HFF-Myc (cell line): ENCODE measurements around the gene NAV2.

Source experiments
- DNase-seq: peaks from one replicate; pipeline ENCODE4 v3.0.0-alpha.2; 2011; ENCODE audit warnings: low read depth; ENCODE audit errors: extremely low read depth
- H3K4me3 ChIP-seq: replicated peaks from 2 replicates; pipeline ENCODE4 v1.5.1; 2011; ENCODE audit warnings: low read depth, mild to moderate bottlenecking, control low read depth, low read length
- TF ChIP-seq, protein P1 (sequence below): IDR thresholded peaks from 2 replicates; pipeline ENCODE4 v1.5.1; 2012; ENCODE audit warnings: mild to moderate bottlenecking, low read depth, low read length, control low read depth; ENCODE audit errors: missing control alignments

NAV2 gene

DNA sequence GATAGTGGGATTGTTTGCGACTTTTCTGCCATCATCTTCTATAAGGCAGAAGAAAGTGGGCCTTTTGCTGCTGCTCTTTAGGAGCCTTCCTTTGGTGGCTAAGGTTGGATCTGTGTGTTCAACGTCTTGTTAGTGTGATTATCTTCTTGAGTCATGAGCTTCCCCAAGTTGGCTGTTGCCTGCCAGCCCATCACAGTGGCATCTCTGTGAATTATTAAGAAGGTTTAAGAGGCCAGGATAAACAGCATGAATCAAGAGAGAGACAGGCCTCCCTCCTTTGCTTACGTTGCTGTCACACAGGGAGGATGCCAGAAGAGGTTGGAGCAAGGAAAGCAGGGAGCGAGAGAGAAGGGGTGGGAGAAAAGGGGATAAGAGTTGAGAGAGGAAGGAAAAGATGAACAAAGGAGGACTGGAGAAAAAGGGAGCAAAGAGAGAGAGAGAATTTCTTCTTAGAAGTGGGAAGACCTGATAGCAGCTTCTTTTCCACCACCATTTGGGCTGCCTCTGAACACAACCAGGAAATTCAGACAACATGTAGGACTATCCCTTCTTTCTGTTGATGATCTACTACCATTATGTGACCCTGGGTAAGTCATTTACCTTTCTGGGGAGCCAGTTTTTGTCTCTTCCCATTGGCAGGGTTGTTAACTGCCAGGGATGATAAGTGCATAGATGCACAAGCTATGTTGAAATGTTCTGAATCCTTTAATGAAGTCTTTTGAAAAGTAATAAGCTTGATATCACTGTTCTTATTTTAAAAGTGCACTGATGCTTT lies 126.5 kb downstream of the NAV2 start:
- TF ChIP-seq, protein P1, sequence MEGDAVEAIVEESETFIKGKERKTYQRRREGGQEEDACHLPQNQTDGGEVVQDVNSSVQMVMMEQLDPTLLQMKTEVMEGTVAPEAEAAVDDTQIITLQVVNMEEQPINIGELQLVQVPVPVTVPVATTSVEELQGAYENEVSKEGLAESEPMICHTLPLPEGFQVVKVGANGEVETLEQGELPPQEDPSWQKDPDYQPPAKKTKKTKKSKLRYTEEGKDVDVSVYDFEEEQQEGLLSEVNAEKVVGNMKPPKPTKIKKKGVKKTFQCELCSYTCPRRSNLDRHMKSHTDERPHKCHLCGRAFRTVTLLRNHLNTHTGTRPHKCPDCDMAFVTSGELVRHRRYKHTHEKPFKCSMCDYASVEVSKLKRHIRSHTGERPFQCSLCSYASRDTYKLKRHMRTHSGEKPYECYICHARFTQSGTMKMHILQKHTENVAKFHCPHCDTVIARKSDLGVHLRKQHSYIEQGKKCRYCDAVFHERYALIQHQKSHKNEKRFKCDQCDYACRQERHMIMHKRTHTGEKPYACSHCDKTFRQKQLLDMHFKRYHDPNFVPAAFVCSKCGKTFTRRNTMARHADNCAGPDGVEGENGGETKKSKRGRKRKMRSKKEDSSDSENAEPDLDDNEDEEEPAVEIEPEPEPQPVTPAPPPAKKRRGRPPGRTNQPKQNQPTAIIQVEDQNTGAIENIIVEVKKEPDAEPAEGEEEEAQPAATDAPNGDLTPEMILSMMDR: no peak
- DNase-seq: no peak
- H3K4me3 ChIP-seq: no peak overlapping the region

DNA sequence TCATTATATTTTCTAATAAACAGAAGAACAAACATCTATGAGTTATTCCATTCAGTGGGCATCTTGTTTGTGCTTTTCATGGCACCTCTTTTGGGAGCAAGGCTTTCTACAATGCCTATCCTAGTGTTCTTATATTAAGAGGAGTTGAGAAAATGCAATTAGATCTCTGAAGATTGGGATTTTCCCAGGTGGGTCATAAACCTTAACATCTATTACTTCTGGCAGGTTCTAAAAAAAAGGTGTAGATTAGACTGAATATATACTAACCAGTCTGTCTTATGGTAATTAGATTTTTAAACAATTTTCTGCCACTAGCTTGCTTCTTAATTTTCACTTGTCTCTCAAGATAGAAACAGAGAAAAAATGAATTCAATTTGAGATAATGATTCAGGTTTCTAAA lies 128.3 kb downstream of the NAV2 start:
- no peak overlapping the region for H3K4me3 ChIP-seq
- DNase-seq: no peak
- TF ChIP-seq, protein P1: no peak

DNA sequence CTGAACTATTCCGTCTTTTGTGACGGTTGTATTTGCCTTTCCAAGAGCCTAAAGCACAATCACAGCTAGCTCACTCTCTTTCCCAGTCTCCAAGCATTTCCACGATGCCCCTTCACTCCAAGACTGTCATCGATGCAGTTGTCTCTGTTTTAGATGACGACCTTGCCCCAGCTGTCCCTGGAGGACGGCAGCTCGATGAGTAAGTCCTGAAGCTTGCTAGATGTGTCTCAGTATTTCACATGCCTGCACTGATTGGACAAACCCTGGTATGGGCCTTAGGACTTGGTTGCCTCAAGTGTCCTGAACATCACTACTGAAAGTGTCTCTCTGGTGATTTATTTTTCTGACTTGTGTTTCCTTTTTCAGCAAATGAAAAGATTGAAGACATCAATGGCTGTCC lies 129.9 kb downstream of the NAV2 start:
- DNase-seq: no peak
- TF ChIP-seq, protein P1: no peak
- no peak overlapping the region for H3K4me3 ChIP-seq

DNA sequence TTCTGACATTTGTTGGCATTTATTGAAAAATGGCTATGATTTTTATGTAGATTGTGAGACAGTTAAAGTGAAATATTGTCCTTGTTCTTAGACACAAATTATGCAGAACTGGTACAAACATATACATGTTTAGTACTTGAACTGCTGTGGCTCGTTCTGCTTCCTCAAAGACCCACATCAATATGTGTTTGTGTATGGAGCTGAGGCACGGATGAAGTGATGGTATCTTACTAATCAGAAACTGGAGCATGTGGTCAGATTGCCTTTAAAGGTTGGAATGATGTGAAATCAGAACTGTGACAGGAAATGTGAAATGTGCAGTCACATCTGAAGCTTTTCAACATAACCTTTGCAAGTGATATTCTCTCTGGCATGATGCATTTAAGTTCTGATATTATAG lies 130.4 kb downstream of the NAV2 start:
- no peak for DNase-seq
- TF ChIP-seq, protein P1: no peak
- no peak overlapping the region for H3K4me3 ChIP-seq

DNA sequence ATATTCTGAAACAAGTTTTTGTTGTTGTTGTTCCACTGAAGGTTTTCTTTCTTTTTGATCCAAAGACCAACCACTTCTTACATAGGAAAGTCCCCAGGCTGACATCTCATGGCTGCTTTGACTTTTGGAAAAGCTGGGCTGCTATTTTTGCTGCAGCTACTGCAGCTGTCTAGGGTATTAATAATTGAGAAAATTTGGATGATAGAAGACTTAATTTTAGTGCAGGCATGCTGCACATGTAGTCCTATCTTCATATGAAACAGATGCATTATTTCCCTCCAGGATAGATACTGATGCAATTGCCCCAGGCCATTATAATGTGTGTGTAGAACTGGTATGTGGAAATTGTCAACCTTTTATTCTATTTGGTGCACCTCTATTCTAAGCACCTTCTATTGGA lies 131.4 kb downstream of the NAV2 start:
- TF ChIP-seq, protein P1: no peak

DNA sequence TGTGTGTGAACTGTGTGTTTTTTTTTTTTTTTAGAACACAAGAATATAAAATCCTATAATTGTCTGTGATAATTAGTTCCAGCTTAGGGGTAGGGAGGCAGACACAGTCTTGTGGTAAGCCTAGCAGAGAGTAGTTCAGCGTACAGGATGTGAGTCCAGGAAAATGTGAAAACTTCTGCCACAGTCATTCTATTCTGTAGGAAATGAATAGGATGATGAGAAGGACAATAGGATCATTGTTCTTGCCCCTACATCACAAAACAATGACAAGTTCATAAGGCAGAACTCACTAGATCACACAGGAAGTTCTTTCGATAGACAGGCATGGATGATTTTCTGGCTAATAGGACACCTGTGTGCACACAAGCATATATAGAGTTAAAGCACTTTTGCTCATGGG lies 132.2 kb downstream of the NAV2 start:
- TF ChIP-seq, protein P1: no peak
- no peak overlapping the region for H3K4me3 ChIP-seq
- DNase-seq: no peak

More for the DNA sequence above, 131.4 kb downstream of the NAV2 start:
- H3K4me3 ChIP-seq: no peak overlapping the region
- no peak for DNase-seq

DNA sequence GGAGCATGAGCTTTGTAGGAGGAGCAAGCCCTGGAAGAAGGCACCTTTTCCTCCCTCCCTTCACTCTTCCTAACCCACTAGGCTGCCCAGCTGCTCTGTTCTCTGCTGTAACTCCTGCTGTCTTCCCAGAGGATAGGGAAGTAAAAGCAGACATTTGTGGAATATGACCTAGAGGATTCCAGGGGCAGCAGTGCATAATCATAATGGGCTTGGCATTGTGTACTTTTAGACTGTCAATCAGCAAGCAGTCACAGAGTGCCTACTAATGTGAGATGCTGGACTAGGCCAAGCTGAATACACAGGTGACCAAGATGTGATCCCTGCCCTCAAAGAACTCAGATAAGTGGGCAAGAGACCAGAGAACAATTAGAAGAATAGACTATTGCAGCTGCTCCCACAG lies 133.0 kb downstream of the NAV2 start:
- TF ChIP-seq, protein P1: no peak
- no peak overlapping the region for H3K4me3 ChIP-seq
- no peak for DNase-seq
